GM21529 (cell line): ENCODE results near the gene ANKRD34A.

ENCODE experiments used
- ATAC-seq: cut with Tn5 transposase; IDR thresholded peaks from one replicate; pipeline ENCODE4 v1.9.1; 2021; ENCODE audit not compliant: unreplicated experiment

ANKRD34A gene

GRCh38 chr1:145974721-145975120 is 10.3 kb upstream of the ANKRD34A start:
- ATAC-seq, result no peak

GRCh38 chr1:145972580-145972979 is 8.2 kb upstream of the ANKRD34A start:
- no peak for ATAC-seq

GRCh38 chr1:145967288-145967687 is 2.9 kb upstream of the ANKRD34A start:
- no peak for ATAC-seq

- ATAC-seq, result no peak
Observed at GRCh38 chr1:145965119-145965744, 857 bp upstream of the ANKRD34A start.

- no peak for ATAC-seq
Observed at GRCh38 chr1:145963265-145964019, 933 bp downstream of the ANKRD34A start.

- ATAC-seq, result no peak
Observed at GRCh38 chr1:145962157-145963102, 1.9 kb downstream of the ANKRD34A start.

- ATAC-seq, result no peak
Observed at GRCh38 chr1:145961425-145962156, 2.8 kb downstream of the ANKRD34A start.

- no peak for ATAC-seq
Observed at GRCh38 chr1:145961109-145961424, 3.3 kb downstream of the ANKRD34A start.

- ATAC-seq, result no peak
Observed at GRCh38 chr1:145960468-145961108, 3.8 kb downstream of the ANKRD34A start.

- no peak for ATAC-seq
Observed at GRCh38 chr1:145959957-145960467, 4.4 kb downstream of the ANKRD34A start.

- no peak for ATAC-seq
Observed at GRCh38 chr1:145959333-145959732, 5.0 kb downstream of the ANKRD34A start.

GRCh38 chr1:145958734-145959133 is 5.6 kb downstream of the ANKRD34A start:
- no peak for ATAC-seq

- ATAC-seq, result peak; percentile 87
Observed at GRCh38 chr1:145957443-145958319, 6.7 kb downstream of the ANKRD34A start, which contains the start of gene LIX1L. LIX1L (minus strand) TSS chr1:145958017; CDS start chr1:145957927, 90 bp downstream.

- ATAC-seq, result no peak
Observed at GRCh38 chr1:145956781-145957442, 7.5 kb downstream of the ANKRD34A start.

GRCh38 chr1:145956361-145956760 is 8.0 kb downstream of the ANKRD34A start:
- ATAC-seq, result no peak

GRCh38 chr1:145955436-145955835 is 8.9 kb downstream of the ANKRD34A start:
- ATAC-seq, result no peak

GRCh38 chr1:145953861-145954260 is 10.5 kb downstream of the ANKRD34A start:
- ATAC-seq, result no peak

- ATAC-seq, result no peak
Observed at GRCh38 chr1:145952903-145953302, 11.5 kb downstream of the ANKRD34A start.

- no peak for ATAC-seq
Observed at GRCh38 chr1:145951526-145951925, 12.8 kb downstream of the ANKRD34A start.
